Fibroblast of mammary gland (primary cell): ENCODE results near the gene RAC3.

Source experiments
- DNase-seq: peaks from one replicate; pipeline ENCODE4 v3.0.0-alpha.2; 2010; ENCODE audit warnings: low read depth
- H3K4me3 ChIP-seq: 2 replicates; pipeline ENCODE4 v1.5.1; 2011; ENCODE audit warnings: low read depth, mild to moderate bottlenecking, low read length, moderate library complexity; ENCODE audit not compliant: control insufficient read depth
- TF ChIP-seq, protein P1 (sequence below): conservative IDR thresholded peaks from 2 replicates; pipeline ENCODE4 v1.5.1; 2011; ENCODE audit warnings: low read depth, low read length, inconsistent platforms; ENCODE audit not compliant: control insufficient read depth, insufficient read depth

The RAC3 gene

DNA sequence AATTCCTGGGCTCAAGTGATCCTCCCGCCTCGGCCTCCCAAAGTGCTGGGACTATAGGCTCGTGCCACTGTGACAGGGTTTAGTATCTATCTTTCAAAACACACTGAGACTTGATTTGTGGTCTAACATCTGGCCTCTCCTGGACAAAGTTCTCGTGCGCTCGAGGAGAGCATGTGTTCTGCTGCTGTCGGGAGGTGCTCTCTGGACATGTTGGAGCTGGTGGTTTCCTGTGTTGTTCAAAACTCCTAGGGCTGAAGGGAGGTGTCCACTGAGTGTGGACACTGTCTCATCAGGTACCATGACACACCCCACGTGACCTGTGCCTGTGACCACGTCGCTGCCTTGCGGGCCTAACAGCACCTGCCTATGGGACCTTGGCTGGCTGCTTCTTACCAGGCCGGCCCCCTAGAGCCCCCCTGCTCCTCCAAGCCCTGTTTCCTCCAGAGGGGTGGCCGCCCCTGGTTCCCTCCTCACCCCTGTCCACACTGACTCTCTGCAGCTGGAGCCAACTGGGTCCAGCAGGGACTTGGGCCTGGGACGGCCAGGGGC, 14.5 kb downstream of the RAC3 start:
- DNase-seq: no peak
- H3K4me3 ChIP-seq: no peak overlapping the region
- TF ChIP-seq, protein P1, sequence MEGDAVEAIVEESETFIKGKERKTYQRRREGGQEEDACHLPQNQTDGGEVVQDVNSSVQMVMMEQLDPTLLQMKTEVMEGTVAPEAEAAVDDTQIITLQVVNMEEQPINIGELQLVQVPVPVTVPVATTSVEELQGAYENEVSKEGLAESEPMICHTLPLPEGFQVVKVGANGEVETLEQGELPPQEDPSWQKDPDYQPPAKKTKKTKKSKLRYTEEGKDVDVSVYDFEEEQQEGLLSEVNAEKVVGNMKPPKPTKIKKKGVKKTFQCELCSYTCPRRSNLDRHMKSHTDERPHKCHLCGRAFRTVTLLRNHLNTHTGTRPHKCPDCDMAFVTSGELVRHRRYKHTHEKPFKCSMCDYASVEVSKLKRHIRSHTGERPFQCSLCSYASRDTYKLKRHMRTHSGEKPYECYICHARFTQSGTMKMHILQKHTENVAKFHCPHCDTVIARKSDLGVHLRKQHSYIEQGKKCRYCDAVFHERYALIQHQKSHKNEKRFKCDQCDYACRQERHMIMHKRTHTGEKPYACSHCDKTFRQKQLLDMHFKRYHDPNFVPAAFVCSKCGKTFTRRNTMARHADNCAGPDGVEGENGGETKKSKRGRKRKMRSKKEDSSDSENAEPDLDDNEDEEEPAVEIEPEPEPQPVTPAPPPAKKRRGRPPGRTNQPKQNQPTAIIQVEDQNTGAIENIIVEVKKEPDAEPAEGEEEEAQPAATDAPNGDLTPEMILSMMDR: no peak

DNA sequence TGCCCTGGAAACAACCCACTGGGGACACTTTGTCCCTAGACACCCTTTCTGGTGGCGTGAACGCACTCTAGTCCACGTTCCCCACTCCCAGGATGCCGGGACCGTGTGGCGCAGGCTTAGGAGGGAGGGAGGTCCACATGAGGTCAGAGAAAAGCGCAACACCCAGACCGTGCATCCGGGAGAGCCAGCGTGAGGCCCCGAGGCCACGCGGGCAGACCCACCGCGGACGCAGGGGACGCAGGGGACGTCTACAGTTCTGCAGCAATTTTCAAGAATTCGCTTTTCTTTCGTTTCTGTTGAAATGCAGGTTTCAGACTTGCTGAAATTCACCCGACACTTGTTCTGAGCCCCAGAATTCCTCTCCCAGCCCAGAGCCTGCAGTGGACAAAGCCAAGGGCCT, 15.4 kb downstream of the RAC3 start:
- TF ChIP-seq, protein P1: no peak
- H3K4me3 ChIP-seq: no peak overlapping the region
- no peak for DNase-seq

DNA sequence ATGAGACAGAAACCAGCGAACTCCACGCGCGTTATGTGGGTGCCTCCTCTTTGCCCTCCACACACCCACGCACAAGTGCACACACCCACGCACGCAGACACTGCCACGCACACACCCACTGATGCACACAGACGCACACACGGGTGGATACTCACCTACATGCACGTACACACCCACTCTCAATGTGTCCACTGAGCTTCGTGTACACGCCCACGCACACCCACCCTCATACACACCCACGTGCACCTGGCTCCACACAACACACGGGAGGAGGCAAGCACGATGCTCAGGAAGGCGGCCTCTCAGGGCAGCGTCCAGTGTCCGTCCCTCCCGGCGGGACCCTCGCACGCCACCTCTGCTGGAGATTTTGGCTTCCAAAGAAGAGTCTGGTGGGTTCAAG, 15.9 kb downstream of the RAC3 start:
- no peak overlapping the region for H3K4me3 ChIP-seq
- TF ChIP-seq, protein P1: no peak
- no peak for DNase-seq

DNA sequence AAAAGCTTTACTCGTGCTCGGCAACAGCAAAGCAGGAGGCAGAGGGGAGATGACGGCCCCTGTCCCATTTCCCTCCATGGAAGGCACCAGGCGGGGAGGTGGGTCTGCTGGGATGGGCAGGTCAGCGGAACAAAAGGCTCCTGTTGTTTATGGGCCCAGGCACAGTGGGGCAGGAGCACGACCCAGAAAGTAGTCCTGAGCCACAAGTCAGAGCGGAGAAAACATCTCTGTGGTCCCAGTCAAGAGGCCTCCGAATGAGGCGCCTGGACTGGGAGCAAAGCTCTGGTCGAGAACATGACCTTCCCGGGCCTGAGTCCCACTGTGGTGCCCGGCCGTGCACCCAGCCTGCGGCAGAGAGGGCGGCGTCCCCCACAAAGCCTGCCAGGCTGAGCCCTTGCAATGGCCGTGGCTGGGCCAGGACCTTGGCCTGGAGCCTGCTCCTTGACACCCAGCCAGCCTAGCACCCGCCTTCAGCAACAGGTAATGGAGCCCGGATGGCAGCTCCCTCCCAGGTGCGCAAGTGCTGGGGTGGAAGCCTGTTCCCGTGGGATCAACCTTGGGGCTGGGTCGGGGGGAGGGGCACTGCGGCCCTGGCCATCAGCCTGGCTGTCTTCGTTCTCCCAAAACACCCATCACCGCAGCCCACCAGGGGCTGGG, 16.6 kb downstream of the RAC3 start:
- no peak overlapping the region for H3K4me3 ChIP-seq
- DNase-seq: no peak
- TF ChIP-seq, protein P1: no peak

DNA sequence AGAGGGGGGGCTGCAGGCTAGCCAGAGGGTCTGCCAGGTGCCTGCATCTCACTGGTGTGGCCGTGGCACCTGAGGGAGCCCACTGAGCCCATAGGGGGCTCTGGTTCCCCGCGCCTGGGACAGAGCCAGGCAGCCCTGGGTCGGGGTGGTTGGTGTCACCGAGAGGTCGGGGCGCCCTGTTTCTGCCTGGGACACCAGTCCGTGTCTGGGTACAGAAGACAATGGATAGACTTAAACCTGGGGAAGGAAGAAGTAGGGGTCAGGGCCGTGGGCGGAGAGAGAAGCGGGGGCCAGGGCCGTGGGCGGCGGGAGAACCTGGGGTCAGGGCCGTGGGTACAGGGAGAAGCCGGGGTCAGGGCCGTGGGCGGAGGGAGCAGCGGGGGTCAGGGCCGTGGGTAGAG, 17.1 kb downstream of the RAC3 start:
- TF ChIP-seq, protein P1: no peak
- DNase-seq: no peak
- H3K4me3 ChIP-seq: no peak overlapping the region

DNA sequence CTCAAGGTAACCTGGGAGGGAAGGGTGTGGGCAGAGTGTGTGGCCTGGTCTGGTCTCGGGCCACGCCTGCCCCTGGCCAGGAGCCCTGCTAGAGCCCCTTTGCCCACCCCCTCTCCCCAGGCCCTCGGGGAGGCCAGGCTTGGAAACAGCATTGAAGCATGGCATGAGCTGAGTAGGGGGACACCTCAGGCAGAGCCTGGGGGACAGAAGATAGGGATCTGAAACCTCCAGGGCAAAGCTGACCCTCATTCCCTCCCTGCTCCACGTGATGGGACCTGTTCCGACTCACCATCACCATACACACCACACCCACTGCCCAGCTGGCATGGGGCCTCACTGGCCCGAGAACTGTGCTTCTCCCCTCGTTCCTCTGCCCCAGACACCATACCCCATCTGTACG, 17.6 kb downstream of the RAC3 start:
- no peak for DNase-seq
- TF ChIP-seq, protein P1: no peak
- no peak overlapping the region for H3K4me3 ChIP-seq
